Measurements from ENCODE around the gene KLHDC7B.
A peak's percentile ranks its signal among the peaks of the same experiment; 100 is the strongest.
"Not testable (repeated sequence)": the region's sequence is repeated elsewhere in the genome, so short reads cannot be mapped to it uniquely, and the experiment has no call there.

KLHDC7B gene

DNA sequence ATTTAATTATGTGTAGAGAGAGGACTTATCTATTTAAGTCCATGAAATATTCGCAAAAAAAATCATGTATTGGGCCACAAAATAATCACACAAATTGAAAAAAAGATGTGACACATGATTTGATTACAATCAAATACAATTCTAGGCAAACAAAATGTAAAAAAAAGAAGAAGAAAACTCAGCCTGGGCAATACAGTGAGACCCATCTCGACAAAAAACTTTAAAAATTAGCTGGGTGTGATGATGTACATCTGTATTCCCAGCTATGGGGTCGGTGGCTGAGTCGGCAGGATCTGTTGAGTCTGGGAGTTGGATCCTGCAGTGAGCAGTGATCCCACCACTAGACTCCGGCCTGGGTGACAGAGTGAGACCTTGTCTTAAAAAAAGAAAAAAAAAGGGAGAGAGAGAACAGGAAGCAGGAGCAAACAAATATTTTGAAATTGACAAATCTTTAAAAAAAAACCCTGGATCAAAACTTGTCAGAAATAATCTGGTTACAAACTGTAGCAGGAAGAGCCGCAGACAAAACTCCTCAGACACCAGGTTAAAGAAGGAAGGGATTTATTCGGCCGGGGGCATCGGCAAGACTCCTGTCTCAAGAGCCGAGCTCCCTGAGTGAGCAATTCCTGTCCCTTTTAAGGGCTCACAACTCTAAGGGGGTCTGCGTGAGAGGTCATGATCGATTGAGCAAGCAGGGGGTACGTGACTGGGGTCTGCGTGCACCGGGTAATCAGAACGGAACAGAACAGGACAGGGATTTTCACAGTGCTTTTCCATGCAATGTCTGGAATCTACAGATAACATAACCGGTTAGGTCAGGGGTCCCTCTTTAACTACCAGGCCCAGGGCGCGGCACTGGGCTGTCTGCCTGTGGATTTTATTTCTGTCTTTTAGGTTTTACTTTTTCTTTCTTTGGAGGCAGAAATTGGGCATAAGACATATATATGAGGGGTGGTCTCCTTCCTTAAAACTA is 12.6 kb upstream of the KLHDC7B start:
- Histone ChIP-seq H3K79me2 (ENCODE audit: low read length) (no peaks in the 10 kb centered on the region), H3K9me3 (ENCODE audit: insufficient read depth, low read length) (no peaks in the 10 kb centered on the region), H3K4me1 (ENCODE audit: low read length) (peaks cover 47% of the 10 kb centered on the region), H2AFZ (ENCODE audit: low read depth, low read length) (no peak overlapping the region), H3K36me3 (replicated peaks; ENCODE audit: low read depth, low read length) (no peaks in the 10 kb centered on the region), H3K27me3 (ENCODE audit: low read depth, low read length) (no peaks in the 10 kb centered on the region), H3K27ac (ENCODE audit: low read length) (peak overlapping the region; percentile 80), H3K4me3 (ENCODE audit: low read length) (peak overlapping the region; percentile 98), H3K4me2 (ENCODE audit: low read length) (peak overlapping the region; percentile 95), H3K9ac (ENCODE audit: low read length) (peak overlapping the region; percentile 99), H4K20me1 (ENCODE audit: insufficient read depth, low read length) (no peaks in the 10 kb centered on the region)
- TF ChIP-seq EZH2phosphoT487 (IDR thresholded peaks at IDR 0.05; ENCODE audit: low read depth): no peak

GRCh38 chr22:50533856-50534711 is 11.6 kb upstream of the KLHDC7B start:
- H3K4me3 ChIP-seq (ENCODE audit: low read length): peak overlapping the region; percentile 60
- not testable (repeated sequence) for H3K79me2 ChIP-seq (ENCODE audit: low read length); H3K36me3 ChIP-seq (replicated peaks; ENCODE audit: low read depth, low read length); H4K20me1 ChIP-seq (ENCODE audit: insufficient read depth, low read length); H3K9me3 ChIP-seq (ENCODE audit: insufficient read depth, low read length); H2AFZ ChIP-seq (ENCODE audit: low read depth, low read length); H3K27me3 ChIP-seq (ENCODE audit: low read depth, low read length)
- peak overlapping the region; percentile 79 for H3K4me2 ChIP-seq (ENCODE audit: low read length)
- H3K27ac ChIP-seq (ENCODE audit: low read length): peak overlapping the region; percentile 80
- peak overlapping the region; percentile 60 for H3K9ac ChIP-seq (ENCODE audit: low read length)
- H3K4me1 ChIP-seq (ENCODE audit: low read length): peaks cover 56% of the 10 kb centered on the region

GRCh38 chr22:50535113-50535512 is 10.6 kb upstream of the KLHDC7B start:
- Histone ChIP-seq H3K4me1 (ENCODE audit: low read length) (peaks cover 63% of the 10 kb centered on the region), H4K20me1 (ENCODE audit: insufficient read depth, low read length) (no peaks in the 10 kb centered on the region), H3K79me2 (ENCODE audit: low read length) (no peaks in the 10 kb centered on the region), H3K4me2 (ENCODE audit: low read length) (peak overlapping the region; percentile 50), H3K27me3 (ENCODE audit: low read depth, low read length) (no peaks in the 10 kb centered on the region), H3K27ac (ENCODE audit: low read length) (peak overlapping the region; percentile 59; the same call in 1 of the 2 replicates), H3K9ac (ENCODE audit: low read length) (peak overlapping the region; percentile 50; the same call in 1 of the 2 replicates), H3K36me3 (replicated peaks; ENCODE audit: low read depth, low read length) (peaks cover 3% of the 10 kb centered on the region), H3K9me3 (ENCODE audit: insufficient read depth, low read length) (no peaks in the 10 kb centered on the region), H2AFZ (ENCODE audit: low read depth, low read length) (no peak overlapping the region), H3K4me3 (ENCODE audit: low read length) (peak overlapping the region; percentile 58)
- TF ChIP-seq, protein P1, sequence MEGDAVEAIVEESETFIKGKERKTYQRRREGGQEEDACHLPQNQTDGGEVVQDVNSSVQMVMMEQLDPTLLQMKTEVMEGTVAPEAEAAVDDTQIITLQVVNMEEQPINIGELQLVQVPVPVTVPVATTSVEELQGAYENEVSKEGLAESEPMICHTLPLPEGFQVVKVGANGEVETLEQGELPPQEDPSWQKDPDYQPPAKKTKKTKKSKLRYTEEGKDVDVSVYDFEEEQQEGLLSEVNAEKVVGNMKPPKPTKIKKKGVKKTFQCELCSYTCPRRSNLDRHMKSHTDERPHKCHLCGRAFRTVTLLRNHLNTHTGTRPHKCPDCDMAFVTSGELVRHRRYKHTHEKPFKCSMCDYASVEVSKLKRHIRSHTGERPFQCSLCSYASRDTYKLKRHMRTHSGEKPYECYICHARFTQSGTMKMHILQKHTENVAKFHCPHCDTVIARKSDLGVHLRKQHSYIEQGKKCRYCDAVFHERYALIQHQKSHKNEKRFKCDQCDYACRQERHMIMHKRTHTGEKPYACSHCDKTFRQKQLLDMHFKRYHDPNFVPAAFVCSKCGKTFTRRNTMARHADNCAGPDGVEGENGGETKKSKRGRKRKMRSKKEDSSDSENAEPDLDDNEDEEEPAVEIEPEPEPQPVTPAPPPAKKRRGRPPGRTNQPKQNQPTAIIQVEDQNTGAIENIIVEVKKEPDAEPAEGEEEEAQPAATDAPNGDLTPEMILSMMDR (IDR thresholded peaks at IDR 0.05; ENCODE audit: low read depth, low read length): no peak
- TF ChIP-seq EZH2phosphoT487 (IDR thresholded peaks at IDR 0.05; ENCODE audit: low read depth): no peak

DNA sequence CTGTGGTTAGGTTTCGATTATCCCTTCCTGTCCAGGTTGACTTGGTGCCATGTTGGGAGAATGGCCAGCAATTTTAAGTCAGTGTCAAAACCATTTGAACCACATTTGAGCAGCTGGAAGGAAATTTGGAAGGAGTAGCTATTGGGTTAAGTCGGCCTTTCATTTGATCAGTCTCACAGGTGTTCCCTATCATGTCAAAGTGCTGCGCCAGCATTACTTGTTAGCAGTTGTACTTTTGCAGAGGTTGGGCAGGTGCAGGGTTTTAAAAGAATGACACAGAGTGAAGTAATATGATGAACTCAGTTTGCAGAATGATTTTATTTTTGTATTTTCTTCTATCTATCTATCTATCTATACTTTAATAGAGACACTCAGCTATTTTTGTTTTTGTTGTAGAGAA is 9.5 kb upstream of the KLHDC7B start:
- Histone ChIP-seq H3K4me3 (ENCODE audit: low read length) (no peak overlapping the region), H3K4me2 (ENCODE audit: low read length) (no peak overlapping the region), H3K9ac (ENCODE audit: low read length) (no peak overlapping the region), H3K36me3 (replicated peaks; ENCODE audit: low read depth, low read length) (peaks cover 3% of the 10 kb centered on the region), H4K20me1 (ENCODE audit: insufficient read depth, low read length) (no peaks in the 10 kb centered on the region), H3K27me3 (ENCODE audit: low read depth, low read length) (no peaks in the 10 kb centered on the region), H3K79me2 (ENCODE audit: low read length) (no peaks in the 10 kb centered on the region), H2AFZ (ENCODE audit: low read depth, low read length) (no peak overlapping the region), H3K9me3 (ENCODE audit: insufficient read depth, low read length) (no peaks in the 10 kb centered on the region), H3K27ac (ENCODE audit: low read length) (no peak overlapping the region), H3K4me1 (ENCODE audit: low read length) (peaks cover 71% of the 10 kb centered on the region)
- TF ChIP-seq, protein P1 (IDR thresholded peaks at IDR 0.05; ENCODE audit: low read depth, low read length): no peak
- TF ChIP-seq EZH2phosphoT487 (IDR thresholded peaks at IDR 0.05; ENCODE audit: low read depth): no peak

All from OCI-LY3 (cell line).